ENCODE data around the gene KLHL22.

The KLHL22 gene

DNA sequence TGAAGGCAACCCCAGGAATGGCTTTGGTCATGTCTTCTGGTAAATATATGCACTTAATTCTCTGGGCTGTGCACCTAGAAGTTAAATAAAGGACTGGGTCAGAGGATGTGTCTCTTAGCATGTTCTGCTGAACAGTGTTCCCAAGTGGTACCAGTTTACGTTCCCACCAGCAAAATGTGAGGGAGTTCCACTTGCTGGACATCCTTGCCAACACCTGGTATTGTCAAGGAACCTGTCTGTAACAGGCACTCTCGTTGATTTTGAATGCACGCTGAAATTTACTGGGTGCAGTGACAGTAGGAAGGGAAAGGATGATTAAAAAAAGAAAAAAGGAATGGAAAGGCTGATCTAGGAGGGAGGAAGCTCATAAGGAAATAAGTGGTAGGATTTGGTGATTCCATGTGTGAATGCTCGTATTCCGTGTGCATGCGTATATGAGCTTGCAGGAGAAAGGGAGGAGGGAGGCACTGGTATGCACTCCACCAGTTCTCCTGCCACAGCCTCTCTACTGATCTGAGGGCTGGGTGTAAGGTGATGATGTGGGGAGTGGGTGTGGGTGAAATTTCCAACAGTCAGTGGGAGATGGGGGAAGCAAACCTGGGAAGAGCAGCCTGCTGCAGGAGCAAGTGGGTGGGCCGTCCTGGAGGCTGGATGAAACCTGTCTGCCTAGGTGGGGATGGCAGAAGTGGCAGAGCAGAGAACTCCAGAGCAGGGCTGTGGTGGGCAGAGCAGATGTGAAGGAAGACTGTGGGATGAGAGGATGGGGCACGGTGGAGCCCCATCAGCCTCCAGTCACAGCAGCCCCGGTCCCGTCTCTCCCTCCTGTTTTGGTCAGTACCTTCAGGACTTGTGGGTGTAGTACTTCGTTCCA lies 26.8 kb upstream of the KLHL22 start:
- FAIRE-seq, result no peak
- no peak for DNase-seq (ENCODE audit: insufficient read length, low spot score)
- TF ChIP-seq, protein P1, sequence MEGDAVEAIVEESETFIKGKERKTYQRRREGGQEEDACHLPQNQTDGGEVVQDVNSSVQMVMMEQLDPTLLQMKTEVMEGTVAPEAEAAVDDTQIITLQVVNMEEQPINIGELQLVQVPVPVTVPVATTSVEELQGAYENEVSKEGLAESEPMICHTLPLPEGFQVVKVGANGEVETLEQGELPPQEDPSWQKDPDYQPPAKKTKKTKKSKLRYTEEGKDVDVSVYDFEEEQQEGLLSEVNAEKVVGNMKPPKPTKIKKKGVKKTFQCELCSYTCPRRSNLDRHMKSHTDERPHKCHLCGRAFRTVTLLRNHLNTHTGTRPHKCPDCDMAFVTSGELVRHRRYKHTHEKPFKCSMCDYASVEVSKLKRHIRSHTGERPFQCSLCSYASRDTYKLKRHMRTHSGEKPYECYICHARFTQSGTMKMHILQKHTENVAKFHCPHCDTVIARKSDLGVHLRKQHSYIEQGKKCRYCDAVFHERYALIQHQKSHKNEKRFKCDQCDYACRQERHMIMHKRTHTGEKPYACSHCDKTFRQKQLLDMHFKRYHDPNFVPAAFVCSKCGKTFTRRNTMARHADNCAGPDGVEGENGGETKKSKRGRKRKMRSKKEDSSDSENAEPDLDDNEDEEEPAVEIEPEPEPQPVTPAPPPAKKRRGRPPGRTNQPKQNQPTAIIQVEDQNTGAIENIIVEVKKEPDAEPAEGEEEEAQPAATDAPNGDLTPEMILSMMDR (IDR thresholded peaks at IDR 0.05; ENCODE audit: insufficient read depth, missing control alignments), result no peak

DNA sequence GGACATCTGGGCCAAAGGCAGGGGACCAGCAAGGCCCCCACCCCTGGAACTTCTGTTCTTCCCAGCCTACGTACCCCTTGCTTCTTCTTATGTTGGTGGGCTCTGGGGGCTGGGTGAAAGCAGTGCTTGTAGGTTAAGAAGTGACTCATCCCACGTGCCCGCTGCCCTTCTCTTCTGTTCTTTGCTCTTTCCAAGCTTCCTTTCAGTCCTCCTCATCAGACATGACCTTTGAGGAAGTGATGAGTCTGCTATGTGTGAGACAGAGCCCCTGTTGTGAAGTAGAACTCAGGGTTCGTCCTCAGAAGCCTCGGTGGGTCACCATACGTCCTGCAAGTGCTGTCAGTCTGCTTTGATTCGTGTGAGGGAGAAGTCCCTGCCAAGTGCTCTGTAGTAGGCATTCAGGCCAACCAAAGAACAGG lies 24.5 kb upstream of the KLHL22 start:
- TF ChIP-seq, protein P1 (IDR thresholded peaks at IDR 0.05; ENCODE audit: insufficient read depth, missing control alignments), result no peak
- DNase-seq (ENCODE audit: insufficient read length, low spot score) (no peak), FAIRE-seq (no peak)

DNA sequence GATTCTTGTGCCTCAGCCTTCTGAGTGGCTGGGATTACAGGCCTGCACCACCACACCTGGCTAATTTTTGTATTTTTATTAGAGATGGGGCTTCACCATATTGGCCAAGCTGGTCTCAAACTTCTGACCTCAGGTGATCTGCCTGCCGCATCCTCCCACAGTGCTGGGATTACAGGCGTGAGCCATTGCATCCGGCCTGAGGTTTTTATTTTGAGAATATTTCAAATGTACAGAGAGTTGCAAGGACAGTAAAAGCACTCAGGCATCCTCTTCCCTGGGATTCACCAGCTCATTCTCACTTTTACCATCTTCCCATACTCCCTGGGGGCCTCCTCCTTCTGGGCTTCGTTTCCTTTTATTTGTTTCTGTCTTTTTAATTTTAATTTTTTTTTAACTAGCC lies 24.0 kb upstream of the KLHL22 start:
- FAIRE-seq (no peak), DNase-seq (ENCODE audit: insufficient read length, low spot score) (no peak)
- TF ChIP-seq, protein P1 (IDR thresholded peaks at IDR 0.05; ENCODE audit: insufficient read depth, missing control alignments), result no peak

DNA sequence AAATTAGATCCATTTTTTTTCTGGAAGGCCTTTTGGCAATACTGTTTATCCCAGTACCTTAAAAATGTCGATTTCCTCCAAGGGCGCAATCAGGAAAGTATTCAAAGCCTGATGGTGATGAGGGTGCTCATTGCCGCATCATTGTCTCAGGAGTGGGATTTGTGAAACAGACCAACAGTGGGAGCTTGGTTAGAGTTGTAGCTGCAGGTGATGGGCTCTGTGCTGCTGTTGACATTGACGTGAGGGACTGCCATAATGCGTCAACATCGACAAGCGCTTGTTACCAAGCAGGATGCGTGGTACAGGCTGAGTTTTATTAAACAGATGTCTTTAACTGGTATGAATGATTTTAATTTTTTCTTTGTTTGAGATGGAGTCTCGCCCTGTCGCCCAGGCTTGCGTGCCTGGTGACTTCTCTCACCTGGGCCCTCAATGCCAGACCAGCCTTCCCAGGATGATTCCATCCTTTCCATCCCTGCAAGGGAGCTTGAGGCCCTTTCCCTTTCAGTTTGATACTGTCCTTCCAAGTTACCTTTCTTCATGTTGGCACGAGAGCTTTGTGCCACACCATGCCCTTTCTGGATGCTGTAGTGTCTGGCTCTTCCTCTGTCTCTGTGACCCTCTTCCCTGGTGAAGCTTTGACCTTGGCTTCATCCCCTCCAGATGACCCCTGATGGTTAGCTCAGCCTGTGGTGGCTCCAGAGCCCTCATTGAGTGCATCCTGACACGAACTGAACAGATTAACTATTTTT lies 22.4 kb upstream of the KLHL22 start:
- no peak for DNase-seq (ENCODE audit: insufficient read length, low spot score)
- no peak for FAIRE-seq
- TF ChIP-seq, protein P1 (IDR thresholded peaks at IDR 0.05; ENCODE audit: insufficient read depth, missing control alignments), result no peak

DNA sequence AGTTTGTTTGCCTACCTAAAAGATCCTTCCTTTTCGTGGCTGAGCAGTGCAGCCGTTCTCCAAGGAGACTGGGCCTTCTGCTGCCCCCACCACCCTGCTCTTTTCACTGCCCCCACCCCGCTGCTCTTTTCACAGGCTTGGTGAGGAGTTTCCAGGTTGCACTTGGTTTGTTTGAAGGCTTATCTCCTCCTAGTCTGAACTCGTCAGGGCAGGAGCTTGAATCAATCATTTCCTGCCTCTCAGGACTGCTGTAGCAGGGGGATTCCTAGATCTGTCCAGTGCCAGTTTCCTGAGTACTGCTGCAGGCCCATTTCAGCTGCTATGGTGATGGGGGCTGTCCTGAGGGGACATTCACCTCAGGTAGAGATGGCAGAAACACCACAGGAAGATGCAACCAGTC lies 21.8 kb upstream of the KLHL22 start:
- FAIRE-seq, result no peak
- no peak for DNase-seq (ENCODE audit: insufficient read length, low spot score)
- TF ChIP-seq, protein P1 (IDR thresholded peaks at IDR 0.05; ENCODE audit: insufficient read depth, missing control alignments), result no peak

DNA sequence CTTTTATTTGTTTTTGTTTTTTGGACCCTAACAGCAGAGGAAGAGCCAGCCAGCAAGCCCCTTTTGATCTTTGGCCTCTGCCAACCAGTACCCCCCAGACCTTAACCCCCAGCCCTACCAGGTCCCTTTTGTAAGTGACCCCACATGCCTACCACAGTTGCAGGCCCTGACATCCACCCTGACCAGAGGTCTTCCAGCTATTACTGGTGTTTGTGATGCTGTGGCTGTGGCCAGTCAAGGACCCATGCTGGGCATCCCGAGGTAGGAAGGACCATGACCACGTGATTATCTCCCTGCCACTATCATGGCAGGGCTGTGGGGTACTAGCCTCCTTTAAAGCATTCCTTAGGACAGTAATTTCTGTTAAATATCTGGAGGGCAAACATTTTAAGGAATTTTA lies 20.8 kb upstream of the KLHL22 start:
- TF ChIP-seq, protein P1 (IDR thresholded peaks at IDR 0.05; ENCODE audit: insufficient read depth, missing control alignments), result no peak
- FAIRE-seq (no peak), DNase-seq (ENCODE audit: insufficient read length, low spot score) (no peak)

All from D721Med (cell line).